Fibroblast of skin of back (primary cell): ENCODE results near the gene IFI35.
A peak's percentile ranks its signal among the peaks of the same experiment; 100 is the strongest.
"Not testable (repeated sequence)": the region's sequence is repeated elsewhere in the genome, so short reads cannot be mapped to it uniquely, and the experiment has no call there.

Experiments
- DNase-seq: peaks from one replicate; pipeline ENCODE4 v3.0.0-alpha.2; 2013

The IFI35 gene

GRCh38 chr17:42997984-42998938, 8.3 kb upstream of the IFI35 start, which contains the start of gene RPL27:
Gene RPL27, plus strand, starts transcription at chr17:42998419. Its CDS starts 332 bp downstream, at chr17:42998751.
- peak; percentile 100 for DNase-seq

DNA sequence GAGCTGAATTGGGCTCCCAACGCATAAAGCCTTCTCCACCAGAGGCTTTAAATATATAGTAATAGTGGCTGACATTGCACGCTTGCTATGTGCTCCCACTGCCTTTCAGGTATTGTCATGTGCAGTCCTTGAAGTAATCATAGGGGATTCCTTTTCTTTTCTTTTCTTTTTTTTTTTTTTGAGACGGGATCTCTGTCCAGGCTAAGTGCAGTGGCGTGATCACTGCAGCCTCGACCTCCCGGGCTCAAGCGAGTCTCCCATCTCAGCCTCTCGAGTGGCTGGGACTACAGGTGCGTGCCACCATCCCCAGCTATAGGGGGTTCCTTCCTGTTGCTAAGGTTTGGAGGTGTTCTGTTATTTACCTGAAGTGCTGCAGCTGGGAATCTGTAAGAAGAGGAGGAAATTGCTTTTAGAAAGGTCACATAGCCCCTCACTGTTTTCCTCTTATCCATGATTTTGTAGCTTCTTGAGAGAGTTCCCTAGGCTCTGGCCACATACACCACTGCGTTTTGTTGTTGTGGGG, 7.5 kb upstream of the IFI35 start:
- no peak for DNase-seq

- DNase-seq: not testable (repeated sequence)
Measured at GRCh38 chr17:43000894-43001293, 5.7 kb upstream of the IFI35 start.

GRCh38 chr17:43003542-43004172, 2.9 kb upstream of the IFI35 start:
- DNase-seq: peak; percentile 60

- DNase-seq: no peak
Measured at GRCh38 chr17:43010667-43011308, 4.2 kb downstream of the IFI35 start.

- DNase-seq: no peak
Measured at GRCh38 chr17:43011728-43012472, 5.3 kb downstream of the IFI35 start.

DNA sequence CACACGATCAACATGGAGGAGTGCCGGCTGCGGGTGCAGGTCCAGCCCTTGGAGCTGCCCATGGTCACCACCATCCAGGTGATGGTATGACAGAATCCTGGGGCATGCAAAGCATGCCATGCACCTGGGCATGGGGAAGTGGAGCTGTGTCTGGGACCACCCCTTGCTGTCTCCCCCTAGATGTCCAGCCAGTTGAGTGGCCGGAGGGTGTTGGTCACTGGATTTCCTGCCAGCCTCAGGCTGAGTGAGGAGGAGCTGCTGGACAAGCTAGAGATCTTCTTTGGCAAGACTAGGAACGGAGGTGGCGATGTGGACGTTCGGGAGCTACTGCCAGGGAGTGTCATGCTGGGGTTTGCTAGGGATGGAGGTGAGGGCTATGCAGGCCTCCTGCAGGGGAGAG, 6.7 kb downstream of the IFI35 start:
- no peak for DNase-seq

- no peak for DNase-seq
Measured at GRCh38 chr17:43014020-43014648, 7.5 kb downstream of the IFI35 start.

- DNase-seq: no peak
Measured at GRCh38 chr17:43014649-43015542, 8.3 kb downstream of the IFI35 start.

- DNase-seq: no peak
Measured at GRCh38 chr17:43015579-43015978, 9.0 kb downstream of the IFI35 start.

DNA sequence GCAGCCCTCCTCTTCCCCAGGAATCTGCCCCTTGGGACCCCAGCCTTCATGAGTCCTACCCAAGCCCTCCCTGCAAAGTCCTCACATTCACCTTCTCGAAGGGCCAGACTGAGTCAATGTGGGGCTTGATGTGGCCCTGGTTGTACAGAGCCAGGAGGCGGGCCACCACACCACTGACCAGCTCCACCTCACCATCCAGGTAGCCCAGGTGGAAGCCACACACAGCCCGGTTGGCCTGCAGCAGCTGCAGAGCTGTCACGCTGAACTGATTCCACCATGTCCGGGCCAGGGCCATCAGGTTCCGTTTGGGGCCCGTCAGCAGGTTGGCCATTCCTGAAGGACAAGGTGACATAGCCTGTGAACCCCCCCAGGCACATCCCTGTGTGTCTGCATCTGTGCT, 9.6 kb downstream of the IFI35 start:
- no peak for DNase-seq

DNA sequence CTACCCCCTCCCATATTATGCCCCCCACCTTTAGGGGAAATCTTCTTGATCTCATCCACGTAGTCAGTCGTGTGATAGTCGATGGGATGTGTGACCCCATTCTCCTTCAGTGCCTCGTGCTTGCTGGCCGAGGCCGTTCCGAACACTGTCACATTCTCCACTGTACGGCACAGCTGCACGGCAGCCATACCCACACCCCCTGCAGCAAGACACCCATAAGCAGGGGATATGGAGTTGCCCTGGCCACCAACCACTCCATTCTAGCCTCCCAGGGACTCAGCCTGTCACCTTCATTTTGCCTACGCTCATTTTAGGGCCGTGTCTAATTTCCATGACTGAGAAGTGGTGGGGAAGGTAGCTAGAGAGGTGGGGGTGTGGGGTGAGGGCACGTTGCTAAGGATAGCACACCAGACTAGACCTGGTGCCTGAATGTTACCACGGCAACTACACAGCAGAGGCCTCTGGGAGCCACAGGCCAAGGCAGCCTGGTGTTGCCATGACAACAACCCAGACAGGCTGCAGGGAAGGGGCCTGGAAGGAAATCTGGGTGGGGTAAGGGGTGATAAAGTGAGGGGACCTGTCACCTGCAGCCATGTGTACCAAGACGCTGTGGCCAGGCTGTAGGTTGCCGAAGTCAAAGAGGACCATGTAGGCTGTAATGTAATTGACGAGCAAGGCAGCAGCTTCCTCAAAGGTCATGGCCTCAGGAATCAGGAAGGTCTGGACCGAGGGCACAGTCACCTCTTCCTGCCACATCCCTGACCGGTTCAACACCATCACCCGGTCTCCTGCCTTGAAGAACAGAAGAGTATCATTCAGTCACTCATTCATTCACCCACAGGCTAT, 11.6 kb downstream of the IFI35 start:
- no peak for DNase-seq

GRCh38 chr17:43018932-43019331, 12.3 kb downstream of the IFI35 start:
- no peak for DNase-seq

DNA sequence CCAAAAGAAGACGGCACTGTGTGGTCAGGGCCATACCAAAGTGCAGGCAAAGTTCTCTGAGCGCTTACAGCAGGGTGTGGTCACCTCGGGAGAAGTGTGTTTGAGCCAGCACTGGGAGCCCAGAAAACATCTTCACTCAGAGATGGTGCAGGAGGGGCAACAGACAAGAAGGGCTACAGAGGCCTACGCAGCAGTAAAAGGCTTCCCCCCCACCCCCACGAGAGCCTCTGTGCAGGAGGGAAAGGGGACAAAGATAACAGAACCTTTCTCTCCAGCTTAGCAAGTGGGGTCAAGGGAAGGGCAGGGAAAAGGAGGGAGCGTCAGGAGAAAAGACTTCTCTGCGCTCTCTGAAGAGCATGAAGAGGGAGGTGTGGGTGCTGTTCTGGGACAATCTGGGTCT, 12.8 kb downstream of the IFI35 start:
- DNase-seq: no peak

DNA sequence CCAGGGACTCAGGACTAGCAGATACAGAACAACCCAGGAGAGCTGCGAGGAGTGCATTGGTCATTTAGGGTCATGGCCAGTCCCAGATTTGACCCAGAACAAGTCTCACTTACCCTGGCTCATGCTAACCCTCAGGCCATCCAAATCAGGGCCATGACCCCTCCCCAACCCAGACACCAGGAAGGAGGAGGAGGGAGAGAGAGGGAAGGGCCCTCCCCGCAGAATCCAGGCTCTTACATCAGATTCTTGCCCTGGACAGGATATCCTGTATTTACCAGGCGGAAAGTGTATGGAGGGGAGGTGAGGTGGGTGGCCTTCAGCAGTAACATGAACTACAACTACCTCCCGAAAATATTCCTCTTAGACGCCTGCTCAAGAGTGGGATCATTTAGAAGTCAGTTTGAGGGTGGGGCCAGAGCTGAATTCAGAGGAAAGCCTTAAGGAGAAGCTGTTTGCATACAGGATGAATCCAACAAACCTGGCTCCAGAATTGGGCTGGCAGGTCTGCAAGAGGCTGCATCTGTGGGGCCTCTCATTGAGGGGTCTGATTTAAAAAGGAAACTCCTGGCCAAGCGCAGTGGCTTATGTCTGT, 13.5 kb downstream of the IFI35 start:
- DNase-seq: peak; percentile 30

GRCh38 chr17:43020789-43021740, 14.5 kb downstream of the IFI35 start:
- DNase-seq: peak; percentile 81

DNA sequence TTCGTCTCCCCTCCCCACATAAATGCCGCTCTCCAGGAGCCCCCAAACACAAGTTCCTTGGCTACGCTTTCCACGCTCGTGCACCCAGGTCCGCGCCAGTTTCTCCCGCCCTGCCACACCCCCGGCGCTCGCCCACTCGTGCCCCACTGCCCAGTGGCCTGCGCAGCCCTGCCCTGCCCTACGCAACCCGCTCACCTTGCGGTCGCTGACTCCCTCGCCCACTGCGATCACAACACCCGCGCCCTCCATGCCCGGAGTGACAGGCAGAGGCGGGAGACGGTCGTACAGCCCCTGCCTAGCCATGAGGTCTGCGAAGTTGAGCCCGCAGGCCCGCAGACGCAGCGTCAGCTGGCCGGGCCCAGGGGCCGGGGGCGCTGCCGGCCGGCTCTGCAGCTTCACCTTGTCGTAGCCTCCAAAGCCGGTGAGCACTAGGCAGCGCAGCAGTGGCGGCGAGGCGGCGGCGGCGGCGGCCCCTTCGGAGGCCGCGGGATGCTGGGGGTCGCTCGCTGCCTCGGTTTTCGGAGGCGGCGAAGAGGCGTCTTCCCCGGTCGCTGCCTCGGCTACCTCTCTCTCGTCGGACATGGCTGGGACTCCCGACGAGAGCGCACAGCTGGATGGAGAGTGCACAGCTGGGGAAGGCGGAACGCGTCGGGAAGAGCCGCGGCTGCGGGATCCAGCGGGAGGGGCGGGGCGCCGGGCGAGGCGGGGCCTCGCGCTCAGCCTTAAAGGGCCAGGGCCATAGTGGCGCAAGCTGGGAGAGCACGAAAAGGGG, 15.3 kb downstream of the IFI35 start, which contains the start of gene VAT1:
Gene VAT1 (minus strand): TSS at position 645 of the 772 bp plus-strand sequence. CDS start 63 bp downstream, at position 582.
- DNase-seq: peak; percentile 78
